Activated B cell treated with CpG ODN at 0.5 μM for 24 hours (primary cell): ENCODE results near the gene ERBB4. TPM values are rescaled to one million over a fixed set of nuclear protein-coding genes. Genes with fewer than 3 reads are reported as not detected.

Experiments used
- ATAC-seq: fragments of 200-7000 bp; cut with Tn5 transposase; one replicate; pipeline ENCODE4 v1.10.0; 2021; ENCODE audit warnings: low read depth, mild to moderate bottlenecking, moderate library complexity
- CTCF ChIA-PET: fragments of 350-600 bp; sonication (Branson Sonifier 250); formaldehyde crosslinking; loops from one replicate; lab custom pipeline; 2021; ENCODE audit warnings: antibody characterized with exemption; lab: Charles Lee
- POLR2A ChIA-PET: fragments of 350-600 bp; sonication (Branson Sonifier 250); formaldehyde crosslinking; loops from one replicate; lab custom pipeline; 2021; ENCODE audit warnings: antibody characterized with exemption; lab: Charles Lee
- DNase-seq: peaks from one replicate; pipeline ENCODE4 v3.0.0; 2022
- H3K27ac Mint-ChIP-seq: one replicate; pipeline ENCODE4 v1.8.0; 2020; ENCODE audit warnings: mixed read lengths
- H3K27me3 Mint-ChIP-seq: one replicate; pipeline ENCODE4 v1.8.0; 2021; ENCODE audit warnings: mixed read lengths
- H3K36me3 Mint-ChIP-seq: one replicate; pipeline ENCODE4 v1.8.0; 2021; ENCODE audit warnings: low read depth, mixed read lengths
- H3K4me1 Mint-ChIP-seq: one replicate; pipeline ENCODE4 v1.8.0; 2021; ENCODE audit warnings: mixed read lengths
- H3K4me3 Mint-ChIP-seq: one replicate; pipeline ENCODE4 v1.8.0; 2020; ENCODE audit warnings: mild to moderate bottlenecking, mixed read lengths
- H3K9me3 Mint-ChIP-seq: one replicate; pipeline ENCODE4 v1.8.0; 2020; ENCODE audit warnings: mixed read lengths
- CTCF ChIP-seq: fragments of 200-600 bp; IDR thresholded peaks from one replicate; pipeline ENCODE4 v1.8.0; 2022; ENCODE audit warnings: antibody characterized with exemption, mild to moderate bottlenecking
- intact Hi-C: fragments of 100-400 bp; cut with micrococcal nuclease; formaldehyde crosslinking; loops from one replicate; pipeline ENCODE4 v1.15.1; 2024
- total RNA-seq: library from RNA; stranded (reverse); gene quantifications from 2 replicates; pipeline ENCODE4 v1.2.3, GENCODE V29; 2022

The ERBB4 gene
- total RNA-seq, 1 donor from 2014 or later = not detected

- H3K36me3 Mint-ChIP-seq = no peaks in the 10 kb centered on the region
- DNase-seq = no peak
- CTCF ChIA-PET = no interaction called here
These were observed 405.3 kb downstream of the ERBB4 start for GRCh38 chr2:212133337-212133736.

GRCh38 chr2:212124598-212124997, 414.0 kb downstream of the ERBB4 start:
- DNase-seq = no peak
- H3K9me3 Mint-ChIP-seq = peaks cover 2% of the 10 kb centered on the region
- ChIA-PET CTCF (no interaction called here), POLR2A (no interaction called here)
- no peaks in the 10 kb centered on the region for H3K27me3 Mint-ChIP-seq
- H3K4me3 Mint-ChIP-seq = no peak overlapping the region
- ATAC-seq = no peak
- no peak for TF ChIP-seq CTCF
- no peak overlapping the region for H3K27ac Mint-ChIP-seq
- intact Hi-C loops = no loop called here
- no peaks in the 10 kb centered on the region for H3K36me3 Mint-ChIP-seq
- no peaks in the 10 kb centered on the region for H3K4me1 Mint-ChIP-seq

More at GRCh38 chr2:212133337-212133736, 405.3 kb downstream of the ERBB4 start:
- Mint-ChIP-seq H3K9me3 (no peaks in the 10 kb centered on the region), H3K27ac (no peak overlapping the region), H3K4me1 (no peaks in the 10 kb centered on the region), H3K4me3 (no peak overlapping the region), H3K27me3 (no peaks in the 10 kb centered on the region)
- TF ChIP-seq CTCF = no peak
- ATAC-seq = no peak
- POLR2A ChIA-PET = no interaction called here
- intact Hi-C loops = no loop called here

- DNase-seq (no peak), ATAC-seq (no peak)
- Mint-ChIP-seq H3K27me3 (no peaks in the 10 kb centered on the region), H3K4me1 (no peaks in the 10 kb centered on the region), H3K9me3 (no peaks in the 10 kb centered on the region), H3K27ac (no peak overlapping the region), H3K36me3 (no peaks in the 10 kb centered on the region), H3K4me3 (no peak overlapping the region)
- CTCF ChIA-PET = no interaction called here
- intact Hi-C loops = no loop called here
- no peak for TF ChIP-seq CTCF
- POLR2A ChIA-PET = no interaction called here
These were observed 419.0 kb downstream of the ERBB4 start for GRCh38 chr2:212119591-212119990.

GRCh38 chr2:212117926-212118325, 420.7 kb downstream of the ERBB4 start:
- H3K4me3 Mint-ChIP-seq = no peak overlapping the region
- no peaks in the 10 kb centered on the region for H3K27me3 Mint-ChIP-seq
- no peak overlapping the region for H3K27ac Mint-ChIP-seq
- CTCF ChIA-PET = no interaction called here
- no peak for ATAC-seq
- POLR2A ChIA-PET = no interaction called here
- intact Hi-C loops = no loop called here
- DNase-seq = no peak
- H3K4me1 Mint-ChIP-seq = no peaks in the 10 kb centered on the region
- H3K36me3 Mint-ChIP-seq = no peaks in the 10 kb centered on the region
- TF ChIP-seq CTCF = no peak
- H3K9me3 Mint-ChIP-seq = no peaks in the 10 kb centered on the region

- DNase-seq (no peak), ATAC-seq (no peak)
- no peaks in the 10 kb centered on the region for H3K9me3 Mint-ChIP-seq
- CTCF ChIA-PET = no interaction called here
- no peak overlapping the region for H3K27ac Mint-ChIP-seq
- no peaks in the 10 kb centered on the region for H3K27me3 Mint-ChIP-seq
- H3K4me1 Mint-ChIP-seq = no peaks in the 10 kb centered on the region
- intact Hi-C loops = no loop called here
- H3K36me3 Mint-ChIP-seq = no peaks in the 10 kb centered on the region
- POLR2A ChIA-PET = no interaction called here
- no peak overlapping the region for H3K4me3 Mint-ChIP-seq
- no peak for TF ChIP-seq CTCF
These were observed 424.1 kb downstream of the ERBB4 start for GRCh38 chr2:212114489-212114888.
